Stimulated activated naive CD8-positive, alpha-beta T cell treated with anti-CD3 and anti-CD28 coated beads, Interleukin-15, Interleukin-2, amounts not matched to agents 100 U/mL and 50 U/mL, for 24 hours (primary cell): ENCODE data around the gene ABCA3.
"Not testable (repeated sequence)": the region's sequence is repeated elsewhere in the genome, so short reads cannot be mapped to it uniquely, and the experiment has no call there.

Experiments used
- ATAC-seq: fragments of 150-1000 bp; cut with Tn5 transposase; one replicate; pipeline ENCODE4 v1.10.0; 2021
- DNase-seq: peaks from one replicate; pipeline ENCODE4 v3.0.0; 2021

Gene ABCA3

DNA sequence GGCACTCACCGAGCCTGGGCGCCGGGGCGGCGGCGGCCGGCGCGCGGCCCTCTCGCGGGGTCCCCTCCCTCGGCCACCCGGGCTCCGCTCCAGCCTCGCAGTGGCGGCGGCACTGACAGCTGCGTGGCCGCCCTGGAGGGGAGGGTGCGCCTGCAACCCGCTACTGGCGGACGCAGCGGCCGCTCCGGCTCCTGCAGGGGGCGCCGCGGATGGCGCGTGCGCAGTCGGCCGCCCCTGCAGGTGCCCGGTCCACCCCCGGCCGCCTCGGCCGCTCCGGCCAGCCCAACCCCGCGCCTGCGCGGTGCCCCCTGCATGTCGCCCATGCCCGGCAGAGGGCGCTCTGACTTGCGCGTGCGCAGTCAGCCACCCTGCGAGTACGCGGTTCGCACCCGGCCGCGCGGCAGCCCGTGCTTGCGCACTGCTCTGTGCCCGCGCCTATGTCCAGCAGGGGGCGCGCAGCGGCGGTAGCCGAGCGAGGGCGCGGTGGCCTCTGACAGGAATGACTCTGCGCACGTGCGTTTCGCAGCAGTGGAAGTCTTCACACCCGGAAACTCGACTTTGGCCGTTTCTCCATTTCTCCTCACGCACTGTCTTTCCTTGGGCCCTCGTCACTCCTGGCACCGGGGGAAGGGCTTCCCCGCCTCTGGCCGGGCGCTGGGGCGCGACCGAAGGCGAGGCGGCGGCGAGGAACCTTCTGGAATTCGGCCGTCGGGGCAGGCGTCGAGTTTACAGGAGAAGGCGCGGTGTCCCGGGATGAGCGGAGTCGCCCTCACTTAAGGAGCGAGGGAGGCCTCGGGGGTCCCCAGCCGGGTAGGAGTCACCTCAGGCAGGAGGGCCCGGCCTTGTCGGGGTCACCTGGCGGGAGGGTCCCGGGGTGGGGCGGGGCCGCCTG, at the start of gene ABCA3:
ABCA3 (minus strand) TSS at position 165 of the 892 bp plus-strand sequence. CDS start 14,262 bp downstream, outside the sequence.
- ATAC-seq (peak; percentile 95), DNase-seq (peak; percentile 98)

DNA sequence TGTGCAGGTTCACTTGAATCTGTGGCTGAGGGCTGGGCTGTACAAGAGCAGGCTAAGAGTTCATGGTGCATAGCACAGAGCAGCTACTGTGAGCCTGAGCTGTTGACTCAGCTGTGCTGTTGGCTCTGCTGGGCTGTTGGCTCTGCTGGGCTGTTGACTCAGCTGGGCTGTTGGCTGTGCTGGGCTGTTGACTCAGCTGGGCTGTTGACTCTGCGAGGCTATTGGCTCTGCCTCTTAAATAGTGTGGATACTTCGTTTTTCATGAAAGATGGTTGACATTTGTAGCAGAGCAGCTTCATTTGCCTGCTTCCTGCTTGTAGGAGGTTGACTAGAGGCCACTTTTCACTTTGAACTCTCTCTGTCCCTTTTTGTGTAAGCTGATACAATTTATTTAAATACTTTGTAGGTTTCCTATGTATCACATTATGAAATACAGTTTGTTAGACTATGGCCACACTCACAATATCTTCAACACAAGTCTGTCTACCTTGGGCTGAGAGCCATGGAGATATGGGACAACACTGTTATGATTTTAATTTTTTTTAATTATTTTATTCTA, 48.4 kb upstream of the ABCA3 start:
- ATAC-seq (peak; percentile 46), DNase-seq (no peak)

DNA sequence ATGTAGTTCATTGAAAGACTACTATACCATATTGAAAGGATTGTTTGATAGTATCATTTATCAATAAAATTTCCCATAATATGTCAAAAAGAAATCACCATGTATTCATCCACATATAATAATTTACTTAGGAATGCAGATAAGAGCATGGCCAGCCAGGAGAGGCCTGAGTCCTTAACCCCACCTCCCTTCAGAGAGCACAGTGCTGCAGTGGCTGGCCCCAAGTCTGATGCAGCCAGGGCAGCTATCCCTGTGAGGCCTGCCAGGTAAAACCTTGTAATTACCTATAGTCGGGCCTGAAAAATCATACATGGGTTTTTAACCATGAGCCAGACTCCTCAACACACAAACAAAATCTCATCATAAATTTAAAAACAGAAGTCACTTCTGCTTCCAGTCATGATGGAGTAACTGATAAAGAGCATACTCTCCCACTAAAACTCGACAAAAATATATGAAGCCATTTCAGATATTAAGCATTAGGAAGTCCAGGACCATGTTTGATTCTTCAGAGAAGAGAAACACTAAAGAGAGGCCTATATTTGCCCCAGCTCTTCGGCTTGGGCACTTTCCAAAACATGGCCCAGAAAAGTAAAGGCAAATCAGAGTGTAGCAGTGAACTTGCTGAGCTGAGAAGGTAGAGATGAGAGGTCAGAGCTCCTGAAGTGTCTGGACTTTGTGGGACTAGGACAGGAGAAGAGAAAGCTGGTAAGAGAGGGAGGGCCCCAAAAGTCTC, 47.8 kb upstream of the ABCA3 start:
- DNase-seq (no peak), ATAC-seq (no peak)

DNA sequence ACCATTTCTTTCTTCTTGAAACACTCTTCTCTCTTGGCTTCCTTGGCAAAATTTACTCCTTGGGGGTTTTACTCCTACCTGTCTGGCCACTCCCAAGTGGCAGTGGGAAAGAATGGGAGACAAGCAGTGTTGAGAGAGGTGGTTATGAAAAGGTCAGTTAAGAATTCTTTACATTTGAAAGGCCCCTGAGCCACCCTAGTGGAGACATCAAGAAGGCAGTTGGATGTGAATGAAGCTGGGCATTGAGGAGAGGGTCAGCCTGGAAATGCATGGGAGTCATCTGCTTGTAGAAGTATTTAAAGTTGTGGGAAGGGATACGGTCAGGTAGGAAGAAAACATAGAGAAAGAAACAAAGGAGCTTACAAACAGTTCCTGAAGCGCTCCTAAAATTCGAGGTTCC, 46.5 kb upstream of the ABCA3 start:
- DNase-seq, result no peak
- no peak for ATAC-seq

DNA sequence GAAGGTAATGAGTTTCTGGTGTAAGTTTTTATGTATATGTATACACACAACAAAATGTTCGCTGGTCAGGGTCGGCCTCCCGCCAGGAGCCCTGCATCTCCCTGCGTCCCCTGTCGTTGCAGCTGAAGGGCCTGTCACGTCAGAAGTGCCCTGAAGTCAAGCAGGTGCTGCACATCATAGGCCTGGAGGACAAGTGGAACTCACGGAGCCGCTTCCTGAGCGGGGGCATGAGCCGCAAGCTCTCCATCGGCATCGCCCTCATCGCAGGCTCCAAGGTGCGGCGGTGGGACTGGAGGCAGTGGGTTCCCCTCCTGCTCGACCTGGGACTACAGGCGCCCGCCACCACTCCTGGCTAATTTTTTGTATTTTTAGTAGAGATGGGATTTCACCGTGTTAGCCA, 45.5 kb upstream of the ABCA3 start:
- not testable (repeated sequence) for DNase-seq, ATAC-seq

DNA sequence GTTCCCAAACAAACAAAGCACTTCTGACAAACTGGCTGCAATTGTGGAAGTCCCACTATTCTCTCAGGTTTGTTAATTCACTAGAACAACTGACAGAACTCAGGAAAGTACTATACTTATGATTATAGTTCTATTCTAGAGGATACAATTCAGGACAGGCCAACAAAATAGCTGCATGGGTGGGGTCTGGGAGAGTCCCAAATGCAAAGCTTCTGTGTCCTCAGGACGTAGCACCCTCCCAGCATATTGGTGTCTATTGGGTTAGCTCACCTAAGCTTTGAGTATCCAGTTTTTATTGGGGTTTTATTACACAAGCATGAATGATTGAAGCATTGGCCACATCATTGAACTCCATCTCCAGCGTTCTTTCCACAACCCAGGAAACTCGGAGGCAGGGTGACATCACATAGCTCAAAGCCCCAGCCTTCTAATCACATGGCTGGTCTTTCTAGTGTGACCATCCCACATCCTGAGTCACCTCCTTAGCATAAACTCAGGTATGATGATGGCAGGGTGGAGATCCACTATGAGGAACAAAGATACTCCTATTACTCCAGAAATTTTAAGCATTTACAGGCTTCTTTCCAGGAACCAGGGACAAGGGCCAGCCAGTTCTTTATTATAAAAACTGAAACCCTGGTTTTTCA, 44.8 kb upstream of the ABCA3 start:
- ATAC-seq (no peak), DNase-seq (no peak)

DNA sequence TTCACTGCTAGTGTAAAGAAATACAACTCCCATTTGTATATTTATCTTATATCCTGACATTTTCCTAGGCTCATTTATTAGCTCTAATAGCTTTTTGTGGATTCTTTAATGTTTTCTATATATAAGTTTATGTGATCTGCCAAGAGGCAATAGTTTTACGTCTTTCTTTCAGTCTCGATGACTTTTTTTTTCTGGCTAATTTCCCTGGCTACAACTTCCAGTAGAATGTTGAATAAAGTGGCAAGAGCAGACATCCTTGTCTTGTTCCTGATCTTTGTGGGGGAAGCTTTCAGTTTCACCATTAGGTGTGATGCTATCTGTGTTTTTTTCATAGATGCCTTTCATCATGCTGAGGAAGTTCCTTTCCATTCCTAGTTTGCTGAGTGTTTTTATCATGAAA, 43.9 kb upstream of the ABCA3 start:
- ATAC-seq (no peak), DNase-seq (no peak)

DNA sequence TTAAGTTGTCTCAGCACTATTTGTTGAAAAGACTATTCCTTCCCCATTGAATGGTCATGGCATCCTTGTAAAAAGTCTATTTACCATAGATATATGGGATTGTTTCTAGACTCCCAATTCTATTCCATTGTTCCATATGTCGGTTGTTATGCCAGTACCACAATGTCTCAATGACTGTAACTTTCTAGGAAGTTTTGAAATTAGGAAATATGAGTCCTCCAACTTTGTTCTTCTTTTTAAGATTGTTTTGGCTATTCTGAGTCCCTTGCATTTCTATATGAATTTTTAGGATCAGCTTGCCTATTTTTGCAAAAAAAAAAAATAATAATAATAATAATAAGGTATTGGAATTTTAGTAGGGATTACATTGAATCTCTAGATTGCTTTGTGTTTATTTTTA, 43.0 kb upstream of the ABCA3 start:
- ATAC-seq (no peak), DNase-seq (no peak)

DNA sequence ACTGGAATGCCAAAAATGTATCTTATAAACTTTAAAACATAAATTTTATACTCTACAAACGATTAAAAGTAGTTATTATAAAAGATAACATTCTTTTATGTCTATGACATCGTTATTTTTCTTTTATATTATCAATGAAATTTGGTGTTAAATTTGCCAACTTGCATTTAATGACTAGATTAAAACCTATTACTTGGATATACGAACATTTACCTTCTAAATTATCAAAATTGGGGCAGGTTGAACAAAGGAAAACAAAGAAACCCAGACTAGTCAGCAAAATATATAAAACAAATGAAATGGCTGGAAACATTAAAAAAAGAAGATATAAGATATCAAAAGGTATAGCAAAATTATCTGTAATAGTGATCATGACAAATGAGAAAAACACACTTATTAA, 34.1 kb upstream of the ABCA3 start:
- no peak for ATAC-seq
- no peak for DNase-seq

DNA sequence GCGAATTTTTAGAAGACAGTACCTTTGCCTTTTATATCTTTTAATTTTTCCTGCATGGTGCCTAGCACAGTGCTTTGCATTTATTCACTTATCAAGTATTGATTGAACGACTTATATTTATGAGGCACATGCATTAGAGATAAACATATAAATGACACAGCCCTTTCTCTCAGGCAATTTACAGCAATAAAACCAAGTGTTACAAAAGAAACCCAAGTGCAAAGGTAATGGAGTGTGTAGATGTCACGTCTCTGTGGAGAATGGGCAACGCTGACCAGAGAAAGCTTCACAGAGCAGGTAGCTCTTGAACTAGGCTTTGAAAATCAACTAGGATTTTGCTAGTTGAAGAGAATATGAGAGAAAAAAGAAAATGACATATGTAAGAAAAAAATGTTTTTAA, 32.6 kb upstream of the ABCA3 start:
- no peak for DNase-seq
- ATAC-seq, result no peak

DNA sequence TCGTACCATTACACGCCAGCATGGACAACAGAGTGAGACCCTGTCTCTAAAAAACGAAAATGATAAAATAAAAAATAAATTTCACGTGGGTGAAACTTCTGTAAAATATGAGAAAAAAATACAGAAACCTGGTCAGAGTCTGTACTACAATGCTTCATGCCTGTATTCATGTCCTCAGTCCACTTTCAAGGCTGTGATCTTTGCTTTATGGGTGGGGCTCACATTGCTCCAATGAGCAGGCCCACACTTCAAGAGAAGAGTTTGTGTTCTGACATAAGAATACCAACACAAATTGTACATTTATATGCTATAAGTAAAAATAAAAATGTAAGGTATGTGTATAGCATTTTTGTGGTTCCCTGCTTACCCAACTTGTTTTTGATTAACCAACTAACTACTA, 32.2 kb upstream of the ABCA3 start:
- ATAC-seq (no peak), DNase-seq (no peak)

DNA sequence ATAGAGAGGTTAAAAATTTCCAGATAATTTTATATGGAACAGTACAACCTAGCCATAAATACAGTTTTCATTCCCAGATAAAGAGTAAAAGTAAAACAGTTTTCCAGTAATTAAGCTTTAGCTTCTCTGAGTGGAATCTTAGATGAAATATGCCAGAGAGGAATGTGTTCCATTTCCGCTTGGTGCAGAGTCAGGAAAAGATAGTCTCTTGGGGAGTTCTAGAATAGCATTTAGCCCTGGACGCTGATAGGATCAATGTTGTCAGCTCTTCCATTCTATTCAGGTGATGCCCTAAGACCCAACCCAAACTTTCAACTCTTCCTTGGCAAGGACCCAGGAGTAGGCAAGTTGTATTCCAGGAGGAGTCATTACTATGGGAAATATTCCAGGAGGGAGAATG, 30.9 kb upstream of the ABCA3 start:
- ATAC-seq (no peak), DNase-seq (no peak)

DNA sequence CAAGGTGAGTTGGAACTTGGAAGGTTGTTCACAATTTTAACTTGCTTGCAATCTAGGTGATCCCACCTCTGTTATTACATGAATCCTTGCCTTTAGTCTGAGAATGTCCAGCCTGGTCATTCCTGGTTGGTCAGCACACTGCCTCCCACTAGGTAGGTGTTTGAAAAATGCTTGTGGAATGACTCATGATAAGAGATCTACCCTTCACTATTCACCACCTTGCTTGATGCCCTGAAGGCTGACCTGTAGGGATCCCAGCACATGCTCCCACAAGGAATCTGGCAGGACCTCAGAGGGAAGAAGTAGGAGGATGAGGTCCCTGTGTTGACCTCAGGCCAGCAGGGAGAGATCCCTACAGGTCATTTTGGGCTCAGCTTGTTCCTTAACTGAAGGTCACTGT, 30.2 kb upstream of the ABCA3 start:
- ATAC-seq (no peak), DNase-seq (no peak)

DNA sequence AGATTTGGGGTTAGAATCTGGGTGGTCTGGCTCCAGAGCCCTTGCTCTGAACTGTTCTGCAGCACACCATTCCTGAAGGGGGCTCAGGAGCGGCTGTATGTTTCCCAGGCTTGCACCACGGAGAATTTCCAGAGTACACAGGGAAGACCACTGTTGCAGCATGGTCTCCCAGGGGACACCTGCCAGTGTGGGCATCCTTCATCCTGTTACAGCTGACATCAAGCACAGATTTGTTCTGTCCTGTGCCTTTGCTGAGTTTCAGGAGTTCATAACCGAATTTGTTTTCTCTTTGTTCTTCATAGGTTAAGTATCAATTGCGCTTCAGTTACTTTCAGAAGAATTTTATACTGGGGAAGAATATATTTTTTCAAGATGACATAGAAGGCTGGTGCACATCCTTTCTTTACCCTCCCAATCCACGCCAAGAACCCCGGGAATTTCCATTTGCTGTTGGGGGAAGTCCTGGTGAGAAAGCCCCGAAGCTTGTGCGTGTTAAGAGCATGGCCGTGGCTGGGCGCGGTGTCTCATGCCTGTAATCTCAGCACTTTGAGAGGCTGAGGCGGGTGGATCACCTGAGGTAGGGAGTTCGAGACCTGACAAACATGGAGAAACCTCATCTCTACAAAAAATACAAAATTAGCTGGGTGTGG, 26.3 kb upstream of the ABCA3 start:
- no peak for ATAC-seq
- peak; percentile 5 for DNase-seq

DNA sequence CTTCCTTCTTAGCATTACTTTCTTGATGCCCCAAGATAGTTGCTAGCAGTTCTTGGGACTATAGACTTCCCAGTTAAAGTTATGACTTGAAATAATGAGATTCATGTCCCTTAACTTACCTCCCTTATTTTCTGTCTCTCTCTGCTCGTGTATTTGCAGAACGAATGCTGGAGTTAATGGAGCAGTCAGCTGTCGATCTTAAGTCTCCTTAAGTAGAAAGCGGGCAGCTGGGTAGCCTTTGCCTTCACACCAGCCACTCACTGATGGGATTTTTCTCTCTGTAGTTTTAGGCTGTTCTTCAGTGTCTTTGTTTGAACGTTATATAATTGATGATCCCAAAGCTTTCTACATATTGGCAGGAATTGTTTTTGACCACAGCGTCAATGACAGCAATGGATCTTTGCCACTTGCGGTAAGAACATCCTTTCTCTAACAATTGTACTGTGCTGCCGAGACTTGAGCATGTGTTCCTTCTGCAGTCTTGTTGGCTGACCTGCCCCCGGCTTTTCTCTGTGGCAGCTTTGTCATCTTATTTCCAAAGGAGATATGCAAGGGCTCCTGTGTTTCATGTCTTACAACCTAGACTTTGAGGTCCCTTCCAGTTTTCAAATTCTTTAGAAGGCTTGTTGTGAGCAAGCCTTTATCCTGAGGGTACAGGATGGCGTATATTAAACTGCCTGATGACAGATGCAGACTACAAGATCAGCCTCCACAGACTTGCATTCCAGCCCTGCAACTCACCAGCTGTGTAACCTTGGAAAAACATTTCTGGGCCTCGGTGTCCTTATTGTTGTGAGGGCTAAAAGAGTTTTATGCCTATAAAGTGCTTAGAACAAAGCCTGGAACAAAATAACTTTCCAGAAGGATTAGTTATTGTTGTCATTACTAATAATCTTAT, 25.1 kb upstream of the ABCA3 start:
- ATAC-seq (no peak), DNase-seq (no peak)

DNA sequence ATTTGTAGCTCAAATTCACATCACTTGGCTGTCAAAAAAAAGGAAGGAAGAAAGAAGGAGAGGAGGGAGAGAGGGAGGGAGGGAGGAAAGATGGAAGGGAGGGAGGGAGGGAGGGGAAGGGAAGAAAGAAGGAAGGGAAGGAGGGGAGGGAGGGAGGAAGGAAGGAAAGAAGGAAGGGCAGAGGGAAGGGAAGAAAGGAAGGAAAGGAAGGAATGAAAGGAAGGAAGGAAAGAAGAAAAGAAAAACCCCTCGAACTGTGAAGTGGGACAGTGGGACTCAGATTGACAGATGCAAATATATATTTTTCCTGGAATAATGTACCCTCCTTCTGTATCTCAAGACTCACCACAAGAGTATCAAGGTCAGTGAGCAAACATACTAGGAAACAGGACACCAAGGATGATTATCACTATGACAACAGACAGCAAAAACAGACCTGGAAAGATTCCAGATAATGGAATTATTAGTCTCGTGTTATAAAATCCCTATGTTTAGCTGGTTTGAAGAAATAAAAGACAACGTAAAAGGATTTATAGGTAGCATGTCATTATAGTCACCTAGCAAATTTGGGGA, 24.2 kb upstream of the ABCA3 start:
- DNase-seq, result no peak

DNA sequence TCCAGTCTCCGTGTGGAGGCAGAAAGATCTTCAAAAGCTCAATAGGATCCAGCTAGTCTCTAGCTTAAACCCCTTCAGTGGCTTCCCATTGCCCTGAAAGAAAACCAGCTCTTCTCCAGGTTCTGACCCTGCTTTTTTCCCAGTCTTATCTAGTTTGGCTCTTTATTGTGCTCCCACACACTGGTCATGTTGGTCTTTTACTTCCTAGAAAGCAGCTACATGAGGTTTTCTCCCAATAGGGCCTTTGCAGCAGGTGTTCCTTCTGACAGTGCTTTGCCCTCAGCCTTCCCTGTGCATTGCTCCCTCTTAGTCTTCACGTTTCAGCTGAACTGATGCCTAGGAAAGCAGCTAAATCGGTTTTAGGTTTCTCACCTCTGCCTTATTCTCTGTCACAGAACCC, 21.7 kb upstream of the ABCA3 start:
- DNase-seq, result no peak
- no peak for ATAC-seq

More for the DNA sequence above, 24.2 kb upstream of the ABCA3 start:
- no peak for ATAC-seq

DNA sequence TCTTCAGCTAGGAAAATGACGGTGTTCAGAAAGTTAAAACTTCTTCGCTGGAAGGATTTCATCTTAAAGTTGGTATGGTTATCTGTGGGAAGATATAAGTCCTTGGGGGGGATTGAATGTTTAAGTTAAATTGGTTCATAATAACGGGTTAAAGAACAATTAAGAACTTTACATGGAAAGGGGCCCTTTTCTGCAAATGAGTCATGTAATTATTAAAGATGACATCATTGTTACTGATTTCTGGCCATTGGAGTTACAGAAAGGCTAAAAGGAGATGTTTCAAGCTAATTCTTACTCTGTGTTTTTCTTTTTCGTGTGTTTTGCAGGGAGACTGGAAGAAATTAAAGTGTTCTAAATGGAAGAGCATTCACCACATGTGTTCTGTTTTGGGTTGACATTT, 20.6 kb upstream of the ABCA3 start:
- DNase-seq, result no peak

DNA sequence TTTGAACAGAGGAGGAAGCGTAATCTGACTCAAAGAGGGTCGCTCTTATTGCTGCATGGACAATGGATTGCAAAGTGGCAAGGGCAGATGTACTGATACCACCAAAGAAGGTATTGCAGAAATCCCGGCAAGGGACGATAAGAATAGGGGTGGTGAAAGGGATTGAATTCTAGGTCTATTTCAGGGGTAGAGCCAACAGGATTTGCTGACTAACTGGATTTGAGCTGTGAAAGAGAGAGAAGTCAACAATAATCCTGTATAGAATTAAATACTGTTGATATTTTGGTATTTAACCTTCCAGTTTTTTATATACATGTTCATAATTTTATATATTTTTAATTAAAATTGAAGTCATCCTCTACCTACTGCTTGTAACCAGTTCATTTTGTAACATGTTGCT, 19.4 kb upstream of the ABCA3 start:
- ATAC-seq, result no peak
- DNase-seq, result no peak

More for the DNA sequence above, 20.6 kb upstream of the ABCA3 start:
- no peak for ATAC-seq

DNA sequence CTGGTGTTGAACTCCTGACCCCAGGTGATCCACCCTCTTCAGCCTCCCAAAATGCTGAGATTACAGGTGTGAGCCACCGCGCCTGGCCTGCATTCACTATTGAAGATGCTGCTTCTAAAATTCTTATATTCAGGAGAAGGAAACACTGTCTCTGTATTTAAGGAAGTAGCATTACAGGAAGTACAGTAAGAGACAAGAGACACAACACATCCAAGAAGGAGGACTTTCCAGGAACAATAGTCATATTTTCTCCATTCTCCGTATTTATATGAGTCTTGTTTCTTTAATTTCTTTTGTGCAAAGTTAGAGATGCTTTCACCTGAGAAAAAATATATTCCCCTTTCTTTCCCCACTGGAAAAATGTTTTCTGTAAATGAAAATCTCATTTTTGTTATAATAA, 18.3 kb upstream of the ABCA3 start:
- ATAC-seq (no peak), DNase-seq (no peak)

DNA sequence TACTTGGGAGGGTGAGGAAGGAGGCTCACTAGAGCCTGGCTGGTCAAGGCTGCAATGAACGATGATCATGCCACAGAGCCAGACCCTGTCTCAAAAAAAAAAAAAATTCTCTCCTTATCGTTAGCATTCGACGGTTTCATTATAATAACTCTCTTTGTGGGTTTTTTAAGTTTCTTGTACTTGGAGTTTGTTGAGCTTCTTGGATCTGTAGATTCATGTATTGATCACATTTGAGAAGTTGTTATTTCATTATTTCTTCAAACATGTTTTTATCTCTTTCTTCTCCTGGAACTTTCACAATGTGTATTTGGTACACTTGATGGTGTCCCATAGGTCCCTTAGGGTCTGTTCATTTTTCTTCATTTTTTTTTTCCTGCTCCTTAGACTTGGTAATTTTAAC, 16.8 kb upstream of the ABCA3 start:
- no peak for ATAC-seq
- no peak for DNase-seq
